ENCODE results near the gene TMEM106C. TPM values are rescaled to one million over a fixed set of nuclear protein-coding genes. Genes with fewer than 3 reads are reported as not detected.
A peak's percentile ranks its signal among the peaks of the same experiment; 100 is the strongest.

TMEM106C gene
- total and polyA plus RNA-seq, 10 of the 15 experiments (the other 5 are each of a cell fraction or from before 2014, with no cell fraction given) = 90.2 to 280 (median 161) TPM

- POLR2A ChIA-PET = no interaction called here
- CTCF ChIA-PET = interaction anchor here (1.0 kb wide), 1 partner anchor 629 kb away, joined by 3 read pairs; no protein-coding TSS in a partner anchor
- DNase-seq (ENCODE audit: low read depth, low spot score) (no peak), FAIRE-seq (no peak), ATAC-seq (no peak)
- intact Hi-C loops (cut with micrococcal nuclease; ENCODE audit: unreplicated experiment) = no loop called here
- SMC1A ChIA-PET (ENCODE audit: uncharacterized antibody, unreplicated experiment) = interaction anchor here (1.0 kb wide), 1 partner anchor 16 kb away, joined by 3 read pairs; no protein-coding TSS in a partner anchor
- BruUV-seq (replicated peaks) = no TSS peak
- Histone ChIP-seq H3K9ac (ENCODE audit: control insufficient read depth, insufficient read depth, low read length) (no peak overlapping the region), H3K27me3 (replicated peaks in 1 of 2; ENCODE audit: control insufficient read depth in 2 of 2, insufficient read depth in 2 of 2, low read length in 1 of 2) (peaks cover 0 to 3% of the 10 kb centered on the region in 2 experiments; a peak in 3 of 4 replicates), H3K4me3 (no peak overlapping the region), H3K27ac (ENCODE audit: control insufficient read depth, insufficient read depth) (no peak overlapping the region), H3K4me1 (ENCODE audit: control insufficient read depth, insufficient read depth, low read length) (peaks cover 14% of the 10 kb centered on the region), H3K36me3 (ENCODE audit: control insufficient read depth in 2 of 2, insufficient read depth in 2 of 2, low read length in 1 of 2) (no peaks in the 10 kb centered on the region), H3K4me2 (ENCODE audit: control insufficient read depth, insufficient read depth) (0 out of 2 replicates have a peak overlapping the region, but pooled peaks have one; percentile 19), H3K9me3 (replicated peaks; ENCODE audit: control insufficient read depth, insufficient read depth, low read length) (no peaks in the 10 kb centered on the region), H2AFZ (ENCODE audit: control insufficient read depth, low read depth, low read length) (no peak overlapping the region), H3K79me2 (ENCODE audit: control insufficient read depth, insufficient read depth, low read length) (no peaks in the 10 kb centered on the region), H4K20me1 (ENCODE audit: control insufficient read depth, insufficient read depth) (no peaks in the 10 kb centered on the region)
- 78% methylated on average over 12 of the region's 12 CpGs for WGBS (ENCODE audit: insufficient coverage, insufficient replicate concordance, low lambda C conversion rate, missing lambda C conversion rate)
- no peak for TF ChIP-seq MXI1 (IDR thresholded peaks at IDR 0.05; ENCODE audit: low read depth, low read length)
- no peak for TF ChIP-seq CHD4 (IDR thresholded peaks at IDR 0.05)
- in situ Hi-C loops (cut with MboI) = no loop called here
- RAD21 ChIA-PET (ENCODE audit: unreplicated experiment) = no interaction called here
These were observed 26.3 kb downstream of the TMEM106C start for GRCh38 chr12:47989666-47990065.

DNA sequence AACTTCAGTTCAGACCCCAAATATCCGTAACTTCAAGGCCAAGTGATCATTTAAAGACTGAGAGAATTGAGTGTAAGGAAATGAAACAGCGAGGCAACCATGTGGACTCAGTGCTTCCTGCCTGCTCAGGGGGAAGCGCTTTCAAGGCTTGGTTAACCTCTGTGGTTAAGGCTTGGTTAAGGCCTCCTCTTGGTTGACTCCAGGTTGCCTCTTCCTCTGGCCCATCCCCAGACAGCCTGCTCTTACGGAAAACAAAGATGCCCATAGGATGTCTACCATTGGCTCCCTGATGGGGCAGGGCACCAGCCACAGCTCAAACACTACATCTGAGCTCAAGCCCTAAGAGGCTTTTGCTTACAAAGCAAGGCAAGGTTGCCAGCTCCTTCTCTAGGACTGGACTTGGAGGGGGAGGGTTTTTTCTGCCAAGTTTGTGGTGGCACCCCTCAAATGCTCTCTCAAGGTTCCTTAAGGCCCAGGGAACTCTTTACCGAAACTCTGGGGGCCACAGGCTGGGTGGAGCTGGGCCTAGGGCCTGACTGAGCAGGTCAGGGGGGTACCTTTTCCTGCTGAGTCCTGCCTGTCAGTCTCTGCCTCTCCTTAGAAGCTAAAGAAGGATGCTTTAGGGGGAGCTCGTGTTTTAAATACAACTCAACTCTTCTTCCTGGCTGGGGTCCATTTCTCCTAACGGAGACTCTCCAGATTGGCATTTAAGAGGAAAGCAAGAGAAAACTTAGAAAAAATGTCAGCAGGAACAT, 27.1 kb downstream of the TMEM106C start:
- H3K36me3 ChIP-seq (ENCODE audit: control insufficient read depth in 2 of 2, insufficient read depth in 2 of 2, low read length in 1 of 2) = no peaks in the 10 kb centered on the region
- H3K79me2 ChIP-seq (ENCODE audit: control insufficient read depth, insufficient read depth, low read length) = no peaks in the 10 kb centered on the region
- POLR2A ChIA-PET = no interaction called here
- no TSS peak for BruUV-seq (replicated peaks)
- no peak overlapping the region for H3K4me2 ChIP-seq (ENCODE audit: control insufficient read depth, insufficient read depth)
- H3K9ac ChIP-seq (ENCODE audit: control insufficient read depth, insufficient read depth, low read length) = no peak overlapping the region
- no peaks in the 10 kb centered on the region for H4K20me1 ChIP-seq (ENCODE audit: control insufficient read depth, insufficient read depth)
- H3K4me1 ChIP-seq (ENCODE audit: control insufficient read depth, insufficient read depth, low read length) = peaks cover 14% of the 10 kb centered on the region
- RAD21 ChIA-PET (ENCODE audit: unreplicated experiment) = interaction anchor here (0.6 to 1.1 kb wide), 2 partner anchors 30 to 199 kb away, joined by 3 read pairs; no protein-coding TSS in a partner anchor
- H3K4me3 ChIP-seq = no peak overlapping the region
- no peak overlapping the region for H2AFZ ChIP-seq (ENCODE audit: control insufficient read depth, low read depth, low read length)
- intact Hi-C loops (cut with micrococcal nuclease; ENCODE audit: unreplicated experiment) (no loop called here), in situ Hi-C loops (cut with MboI) (no loop called here)
- TF ChIP-seq RUNX3 (IDR thresholded peaks at IDR 0.05; ENCODE audit: low read length) = peak; percentile 94
- TF ChIP-seq ETV6 (conservative IDR thresholded peaks at IDR 0.05 in 1 of 2, IDR thresholded peaks at IDR 0.05 in 1 of 2; ENCODE audit: borderline replicate concordance in 1 of 2, low read depth in 1 of 2) = peak in 1 of 2 experiments; percentile 78; a peak in 2 of 4 replicates
- TF ChIP-seq EED (IDR thresholded peaks at IDR 0.05; ENCODE audit: low read depth) = peak; percentile 66; the same call in 1 of the 2 replicates
- peak; percentile 64 for TF ChIP-seq SPI1 (IDR thresholded peaks at IDR 0.05; ENCODE audit: borderline replicate concordance, insufficient read depth, low read depth, low read length)
- no peak for TF ChIP-seq ZNF274 (IDR thresholded peaks at IDR 0.05; ENCODE audit: insufficient read depth, insufficient read length)
- TF ChIP-seq IKZF1 (conservative IDR thresholded peaks at IDR 0.05) = 0 out of 2 replicates have a peak, but pooled peaks have one; percentile 12
- FAIRE-seq (peak; percentile 96), DNase-seq (ENCODE audit: low read depth, low spot score) (peak; percentile 58), ATAC-seq (peak; percentile 91)
- H3K27me3 ChIP-seq (replicated peaks in 1 of 2; ENCODE audit: control insufficient read depth in 2 of 2, insufficient read depth in 2 of 2, low read length in 1 of 2) = peaks cover 0 to 3% of the 10 kb centered on the region in 2 experiments; a peak in 3 of 4 replicates
- CTCF ChIA-PET = interaction anchor here (1.0 to 1.4 kb wide), 4 partner anchors 15 to 628 kb away, joined by 3 to 6 read pairs (median 4); partner anchors contain the start of gene TMEM106C
- 36% methylated on average over 7 of the region's 7 CpGs for WGBS (ENCODE audit: insufficient coverage, insufficient replicate concordance, low lambda C conversion rate, missing lambda C conversion rate)
- SMC1A ChIA-PET (ENCODE audit: uncharacterized antibody, unreplicated experiment) = interaction anchor here (1.0 to 1.4 kb wide), 4 partner anchors 15 to 164 kb away, joined by 3 to 5 read pairs (median 3); partner anchors contain the start of gene TMEM106C
- H3K9me3 ChIP-seq (replicated peaks; ENCODE audit: control insufficient read depth, insufficient read depth, low read length) = no peaks in the 10 kb centered on the region
- no peak overlapping the region for H3K27ac ChIP-seq (ENCODE audit: control insufficient read depth, insufficient read depth)

Measured in GM12878 (cell line).